HepG2 (cell line): Measurements from ENCODE around the gene UQCR10. TPM values are rescaled to one million over a fixed set of nuclear protein-coding genes. Genes with fewer than 3 reads are reported as not detected.

ENCODE experiments used
- ATAC-seq: fragments of 200-7000 bp; cut with Tn5 transposase; 3 replicates; pipeline ENCODE4 v1.9.1; 2020; ENCODE audit warnings: mild to moderate bottlenecking, moderate library complexity
- BruUV-seq: library from RNA; stranded (reverse); fragments of 400-500 nt; replicated peaks from 2 replicates; lab custom pipeline; 2021; lab: Mats Ljungman, UMichigan
- CTCF ChIA-PET: fragments of 300-600 bp; formaldehyde crosslinking; extraction: SDS; loops from one replicate; lab custom pipeline; 2021; ENCODE audit warnings: low total read pairs, inconsistent platforms, low intra/inter-chr PET ratio; lab: Yijun Ruan, JAX
- POLR2A ChIA-PET: fragments of 350-600 bp; sonication (Branson Sonifier 250); formaldehyde crosslinking; loops from one replicate; lab custom pipeline; 2020; ENCODE audit warnings: antibody characterized with exemption, inconsistent platforms; lab: Yijun Ruan, JAX
- DNase-seq: peaks from one replicate; pipeline ENCODE4 v3.0.0-alpha.2; 2015; ENCODE audit warnings: low spot score
- FAIRE-seq: peaks from 3 replicates; lab custom pipeline; 2011; peaks lifted over from hg19 to GRCh38; lab: Jason Lieb, UNC
- H2AFZ ChIP-seq: one replicate; pipeline ENCODE4 v1.6.1; 2011; ENCODE audit warnings: low read length, inconsistent platforms
- H3K27ac ChIP-seq: fragments of 300-600 bp; 3 replicates; pipeline ENCODE4 v1.8.0; 2011; ENCODE audit warnings: mixed run types, mild to moderate bottlenecking, mixed read lengths, low read length, inconsistent platforms; ENCODE audit not compliant: insufficient read depth; ENCODE audit errors: extremely low read length
- H3K27me3 ChIP-seq, 2 experiments: fragments of 200-600 bp in 1 of 2; 2 replicates in 1 of 2; 3 replicates in 1 of 2; pipeline versions ENCODE4 v1.6.0 to v1.8.0; 2011; ENCODE audit warnings: low read length in 2 of 2, mild to moderate bottlenecking in 2 of 2, moderate library complexity in 2 of 2, inconsistent platforms in 1 of 2; ENCODE audit not compliant: insufficient read depth in 2 of 2, control insufficient read depth in 1 of 2
- H3K36me3 ChIP-seq, 2 experiments: fragments of 200-600 bp in 1 of 2; replicated peaks in 1 of 2; 2 replicates in 1 of 2; 3 replicates in 1 of 2; pipeline versions ENCODE4 v1.5.1 to v1.8.0; 2011; ENCODE audit warnings: low read length in 2 of 2, inconsistent platforms in 1 of 2; ENCODE audit not compliant: insufficient read depth in 2 of 2, control insufficient read depth in 1 of 2
- H3K4me1 ChIP-seq: 2 replicates; pipeline ENCODE4 v1.5.1; 2012; ENCODE audit warnings: low read length, inconsistent platforms; ENCODE audit not compliant: insufficient read depth
- H3K4me2 ChIP-seq: 2 replicates; pipeline ENCODE4 v1.6.0; 2011; ENCODE audit warnings: low read depth, low read length, inconsistent platforms
- H3K4me3 ChIP-seq, 3 experiments: fragments of 200-600 bp in 1 of 3; sonication (generic), shearing (Covaris generic) in 1 of 3; replicated peaks in 1 of 3; 2 replicates each; pipeline ENCODE4 v1.5.1; 2011 to 2016; ENCODE audit warnings: low read length in 3 of 3, inconsistent platforms in 2 of 3, low read depth in 2 of 3, mild to moderate bottlenecking in 2 of 3, control low read depth in 1 of 3, mixed read lengths in 1 of 3; ENCODE audit not compliant: insufficient read depth in 1 of 3
- H3K79me2 ChIP-seq: one replicate; pipeline ENCODE4 v1.6.1; 2011; ENCODE audit warnings: low read length, inconsistent platforms; ENCODE audit not compliant: insufficient read depth
- H3K9ac ChIP-seq: 2 replicates; pipeline ENCODE4 v1.6.0; 2011; ENCODE audit warnings: mild to moderate bottlenecking, low read depth, low read length, inconsistent platforms; ENCODE audit not compliant: insufficient read depth
- H3K9me3 ChIP-seq: 2 replicates; pipeline ENCODE4 v1.5.1; 2012; ENCODE audit warnings: mild to moderate bottlenecking, low read length
- H4K20me1 ChIP-seq: 2 replicates; pipeline ENCODE4 v1.6.0; 2011; ENCODE audit warnings: inconsistent platforms, mild to moderate bottlenecking, low read length, moderate library complexity; ENCODE audit not compliant: insufficient read depth
- KLF12 ChIP-seq: sonication (generic); formaldehyde crosslinking; IDR thresholded peaks from 2 replicates; pipeline ENCODE4 v1.4.0; 2020; ENCODE audit warnings: missing genetic modification reagents, borderline replicate concordance
- KMT2B ChIP-seq: IDR thresholded peaks from 2 replicates; pipeline ENCODE4 v1.6.1; 2016; ENCODE audit warnings: missing genetic modification reagents, missing compliant biosample characterization
- RXRA ChIP-seq: sonication (generic); formaldehyde crosslinking; IDR thresholded peaks from 2 replicates; pipeline ENCODE4 v1.5.1; 2020; ENCODE audit warnings: missing genetic modification reagents
- TP53 ChIP-seq: sonication (generic); formaldehyde crosslinking; conservative IDR thresholded peaks from 2 replicates; pipeline ENCODE4 v1.4.0; 2020; ENCODE audit warnings: missing genetic modification reagents
- ZNF230 ChIP-seq: sonication (generic); formaldehyde crosslinking; IDR thresholded peaks from 2 replicates; pipeline ENCODE4 v1.4.0; 2020; ENCODE audit warnings: mild to moderate bottlenecking, missing genetic modification reagents
- ZNF383 ChIP-seq: sonication (generic); formaldehyde crosslinking; IDR thresholded peaks from 2 replicates; pipeline ENCODE4 v1.4.0; 2020; ENCODE audit warnings: missing genetic modification reagents, mild to moderate bottlenecking, borderline replicate concordance
- ZNF407 ChIP-seq: sonication (generic); formaldehyde crosslinking; IDR thresholded peaks from one replicate; pipeline ENCODE4 v1.5.1; 2020; ENCODE audit warnings: mild to moderate bottlenecking, missing genetic modification reagents; ENCODE audit errors: not compliant biosample characterization
- ZNF549 ChIP-seq: sonication (generic); formaldehyde crosslinking; IDR thresholded peaks from 2 replicates; pipeline ENCODE4 v1.5.0; 2020; ENCODE audit warnings: missing genetic modification reagents
- ZNF839 ChIP-seq: sonication (generic); formaldehyde crosslinking; IDR thresholded peaks from 2 replicates; pipeline ENCODE4 v1.4.0; 2020; ENCODE audit warnings: missing genetic modification reagents, mild to moderate bottlenecking, borderline replicate concordance
- WGBS: methylation state at CpG from one replicate; pipeline ENCODE4 v1.1.6; 2017; ENCODE audit warnings: low lambda C conversion rate; 5-methylcytosine and 5-hydroxymethylcytosine counted together
- in situ Hi-C: cut with HindIII; loops from 2 replicates; pipeline ENCODE4 v1.10.0; 2017; ENCODE audit warnings: low pct_unique_long_range_greater_than_20kb; ENCODE audit not compliant: extremely low pct_ligation_motif_present
- intact Hi-C: fragments of 100-400 bp; cut with micrococcal nuclease; formaldehyde crosslinking; loops from one replicate; pipeline ENCODE4 v1.10.0; 2022; ENCODE audit not compliant: unreplicated experiment
- polyA plus RNA-seq, 8 experiments: library from polyadenylated mRNA; depleted of rRNA in 3 of 8; stranded (reverse) in 7 of 8; unstranded in 1 of 8; fragments of >200 nt; fragmentation: Illumina TruSeq in 4 of 8; extraction: Trizol in 4 of 8; gene quantifications; 2 replicates each; pipeline versions ENCODE4 v1.2.1 to v1.2.3, GENCODE V29; 2011 to 2016; ENCODE audit warnings: low read depth in 4 of 8, missing spikeins in 1 of 8, mixed read lengths in 1 of 8; ENCODE audit not compliant: insufficient read depth in 1 of 8
- total RNA-seq, 5 experiments: library from RNA; depleted of rRNA; stranded (reverse); fragments of >200 nt; fragmentation: Illumina TruSeq; extraction: Trizol; gene quantifications; 2 replicates each; pipeline ENCODE4 v1.2.3, GENCODE V29; 2016; ENCODE audit warnings: low read depth in 1 of 5
- TF ChIP-seq, protein P1 (sequence below): sonication (generic); formaldehyde crosslinking; IDR thresholded peaks from 2 replicates; pipeline ENCODE4 v1.5.0; 2020; ENCODE audit warnings: mild to moderate bottlenecking, missing genetic modification reagents
- TF ChIP-seq, protein P2 (sequence below): sonication (generic); formaldehyde crosslinking; IDR thresholded peaks from 2 replicates; pipeline ENCODE4 v1.4.0; 2020; ENCODE audit warnings: missing genetic modification reagents

Gene UQCR10
- total and polyA plus RNA-seq, 2 of the 13 experiments (the other 11 are each of a cell fraction or from before 2014, with no cell fraction given) = 225 to 232 TPM

- intact Hi-C loops = no loop called here
- FAIRE-seq (no peak), ATAC-seq (no peak), DNase-seq (no peak)
- H3K4me3 ChIP-seq = no peak overlapping the region
- no peak overlapping the region for H3K9ac ChIP-seq
- H3K9me3 ChIP-seq = no peaks in the 10 kb centered on the region
- no peaks in the 10 kb centered on the region for H4K20me1 ChIP-seq
- no peaks in the 10 kb centered on the region for H3K79me2 ChIP-seq
- POLR2A ChIA-PET = no interaction called here
- no peak overlapping the region for H3K4me2 ChIP-seq
- H3K27ac ChIP-seq = no peak overlapping the region
- CTCF ChIA-PET = no interaction called here
- BruUV-seq = no TSS peak
- WGBS = 100% methylated on average over 2 of the region's 2 CpGs
- no peak overlapping the region for H2AFZ ChIP-seq
- in situ Hi-C loops = no loop called here
- H3K27me3 ChIP-seq = no peaks in the 10 kb centered on the region
- peaks cover 36% of the 10 kb centered on the region for H3K4me1 ChIP-seq
- H3K36me3 ChIP-seq = peaks cover 38 to 70% of the 10 kb centered on the region in 2 experiments
- TF ChIP-seq KLF12 (CRISPR knock-in tag) (no peak), TP53 (CRISPR knock-in tag) (no peak), ZNF407 (CRISPR knock-in tag) (no peak), ZNF230 (no peak), ZNF383 (no peak), KMT2B (no peak), ZNF549 (CRISPR knock-in tag) (no peak), ZNF839 (CRISPR knock-in tag) (no peak), RXRA (no peak)
- TF ChIP-seq, protein P1, sequence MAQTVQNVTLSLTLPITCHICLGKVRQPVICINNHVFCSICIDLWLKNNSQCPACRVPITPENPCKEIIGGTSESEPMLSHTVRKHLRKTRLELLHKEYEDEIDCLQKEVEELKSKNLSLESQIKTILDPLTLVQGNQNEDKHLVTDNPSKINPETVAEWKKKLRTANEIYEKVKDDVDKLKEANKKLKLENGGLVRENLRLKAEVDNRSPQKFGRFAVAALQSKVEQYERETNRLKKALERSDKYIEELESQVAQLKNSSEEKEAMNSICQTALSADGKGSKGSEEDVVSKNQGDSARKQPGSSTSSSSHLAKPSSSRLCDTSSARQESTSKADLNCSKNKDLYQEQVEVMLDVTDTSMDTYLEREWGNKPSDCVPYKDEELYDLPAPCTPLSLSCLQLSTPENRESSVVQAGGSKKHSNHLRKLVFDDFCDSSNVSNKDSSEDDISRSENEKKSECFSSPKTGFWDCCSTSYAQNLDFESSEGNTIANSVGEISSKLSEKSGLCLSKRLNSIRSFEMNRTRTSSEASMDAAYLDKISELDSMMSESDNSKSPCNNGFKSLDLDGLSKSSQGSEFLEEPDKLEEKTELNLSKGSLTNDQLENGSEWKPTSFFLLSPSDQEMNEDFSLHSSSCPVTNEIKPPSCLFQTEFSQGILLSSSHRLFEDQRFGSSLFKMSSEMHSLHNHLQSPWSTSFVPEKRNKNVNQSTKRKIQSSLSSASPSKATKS (CRISPR knock-in tag) = no peak
- TF ChIP-seq, protein P2, sequence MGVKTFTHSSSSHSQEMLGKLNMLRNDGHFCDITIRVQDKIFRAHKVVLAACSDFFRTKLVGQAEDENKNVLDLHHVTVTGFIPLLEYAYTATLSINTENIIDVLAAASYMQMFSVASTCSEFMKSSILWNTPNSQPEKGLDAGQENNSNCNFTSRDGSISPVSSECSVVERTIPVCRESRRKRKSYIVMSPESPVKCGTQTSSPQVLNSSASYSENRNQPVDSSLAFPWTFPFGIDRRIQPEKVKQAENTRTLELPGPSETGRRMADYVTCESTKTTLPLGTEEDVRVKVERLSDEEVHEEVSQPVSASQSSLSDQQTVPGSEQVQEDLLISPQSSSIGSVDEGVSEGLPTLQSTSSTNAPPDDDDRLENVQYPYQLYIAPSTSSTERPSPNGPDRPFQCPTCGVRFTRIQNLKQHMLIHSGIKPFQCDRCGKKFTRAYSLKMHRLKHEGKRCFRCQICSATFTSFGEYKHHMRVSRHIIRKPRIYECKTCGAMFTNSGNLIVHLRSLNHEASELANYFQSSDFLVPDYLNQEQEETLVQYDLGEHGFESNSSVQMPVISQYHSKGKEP = no peak
Measured at GRCh38 chr22:29810216-29810615, 43.0 kb downstream of the UQCR10 start.
